HCT116 (cell line): ENCODE measurements around the gene CDH23.

Experiments used
- EGR1 ChIP-seq: IDR thresholded peaks from 2 replicates; pipeline ENCODE4 v1.6.1; 2012; ENCODE audit warnings: low read depth
- EZH2 ChIP-seq: fragments of 200-600 bp; sonication (generic); IDR thresholded peaks from 2 replicates; pipeline ENCODE4 v1.6.1; 2017; ENCODE audit warnings: antibody characterized with exemption, mixed run types
- JUND ChIP-seq: IDR thresholded peaks from 2 replicates; pipeline ENCODE4 v1.6.1; 2012
- POLR2AphosphoS5 ChIP-seq: IDR thresholded peaks from 2 replicates; pipeline ENCODE4 v1.6.1; 2011; ENCODE audit warnings: mild to moderate bottlenecking, low read depth, low read length, moderate library complexity
- SIN3A ChIP-seq: IDR thresholded peaks from 2 replicates; pipeline ENCODE4 v1.6.1; 2012; ENCODE audit warnings: low read depth
- TF ChIP-seq, protein P1 (sequence below), 3 experiments: fragments of 200-600 bp in 1 of 3; sonication (generic) in 1 of 3; IDR thresholded peaks in 2 of 3; conservative IDR thresholded peaks in 1 of 3; 2 replicates each; pipeline ENCODE4 v1.5.1; 2012 to 2017; ENCODE audit warnings: low read depth in 2 of 3, low read length in 2 of 3, antibody characterized with exemption in 1 of 3, borderline replicate concordance in 1 of 3, control low read depth in 1 of 3, mild to moderate bottlenecking in 1 of 3, mixed read lengths in 1 of 3, mixed run types in 1 of 3, moderate library complexity in 1 of 3; ENCODE audit not compliant: insufficient read depth in 1 of 3
- TF ChIP-seq, protein P2 (sequence below): IDR thresholded peaks from 2 replicates; pipeline ENCODE4 v1.6.1; 2011; ENCODE audit warnings: mild to moderate bottlenecking, low read length, moderate library complexity; ENCODE audit not compliant: insufficient replicate concordance; ENCODE audit errors: extremely low read depth

DNA sequence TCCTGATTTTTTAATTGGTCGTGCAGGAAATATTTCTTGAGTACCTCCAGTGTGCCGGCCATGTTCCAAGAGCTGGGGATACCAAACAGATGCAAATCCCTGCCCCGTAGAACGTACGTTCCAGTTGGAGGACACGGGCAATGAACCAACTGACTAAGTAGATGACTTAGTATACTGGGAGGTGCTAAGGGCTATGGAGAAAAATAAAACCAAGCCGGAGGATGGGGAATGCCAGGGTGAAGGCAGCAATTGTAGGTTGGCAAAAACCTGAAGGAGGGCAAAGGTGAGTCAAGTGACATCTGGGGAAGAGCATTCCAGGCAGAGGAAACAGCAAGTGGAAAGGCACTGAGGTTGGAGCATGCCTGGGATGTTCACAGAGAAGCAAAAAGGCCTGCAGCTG is 383.4 kb downstream of the CDH23 start:
- TF ChIP-seq, protein P1, sequence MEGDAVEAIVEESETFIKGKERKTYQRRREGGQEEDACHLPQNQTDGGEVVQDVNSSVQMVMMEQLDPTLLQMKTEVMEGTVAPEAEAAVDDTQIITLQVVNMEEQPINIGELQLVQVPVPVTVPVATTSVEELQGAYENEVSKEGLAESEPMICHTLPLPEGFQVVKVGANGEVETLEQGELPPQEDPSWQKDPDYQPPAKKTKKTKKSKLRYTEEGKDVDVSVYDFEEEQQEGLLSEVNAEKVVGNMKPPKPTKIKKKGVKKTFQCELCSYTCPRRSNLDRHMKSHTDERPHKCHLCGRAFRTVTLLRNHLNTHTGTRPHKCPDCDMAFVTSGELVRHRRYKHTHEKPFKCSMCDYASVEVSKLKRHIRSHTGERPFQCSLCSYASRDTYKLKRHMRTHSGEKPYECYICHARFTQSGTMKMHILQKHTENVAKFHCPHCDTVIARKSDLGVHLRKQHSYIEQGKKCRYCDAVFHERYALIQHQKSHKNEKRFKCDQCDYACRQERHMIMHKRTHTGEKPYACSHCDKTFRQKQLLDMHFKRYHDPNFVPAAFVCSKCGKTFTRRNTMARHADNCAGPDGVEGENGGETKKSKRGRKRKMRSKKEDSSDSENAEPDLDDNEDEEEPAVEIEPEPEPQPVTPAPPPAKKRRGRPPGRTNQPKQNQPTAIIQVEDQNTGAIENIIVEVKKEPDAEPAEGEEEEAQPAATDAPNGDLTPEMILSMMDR (IDR thresholded peaks at IDR 0.05 in 2 of 3, conservative IDR thresholded peaks at IDR 0.05 in 1 of 3; ENCODE audit: borderline replicate concordance in 1 of 3, insufficient read depth in 1 of 3, low read depth in 2 of 3, low read length in 2 of 3): no peak
- no peak for TF ChIP-seq JUND
- TF ChIP-seq, protein P2, sequence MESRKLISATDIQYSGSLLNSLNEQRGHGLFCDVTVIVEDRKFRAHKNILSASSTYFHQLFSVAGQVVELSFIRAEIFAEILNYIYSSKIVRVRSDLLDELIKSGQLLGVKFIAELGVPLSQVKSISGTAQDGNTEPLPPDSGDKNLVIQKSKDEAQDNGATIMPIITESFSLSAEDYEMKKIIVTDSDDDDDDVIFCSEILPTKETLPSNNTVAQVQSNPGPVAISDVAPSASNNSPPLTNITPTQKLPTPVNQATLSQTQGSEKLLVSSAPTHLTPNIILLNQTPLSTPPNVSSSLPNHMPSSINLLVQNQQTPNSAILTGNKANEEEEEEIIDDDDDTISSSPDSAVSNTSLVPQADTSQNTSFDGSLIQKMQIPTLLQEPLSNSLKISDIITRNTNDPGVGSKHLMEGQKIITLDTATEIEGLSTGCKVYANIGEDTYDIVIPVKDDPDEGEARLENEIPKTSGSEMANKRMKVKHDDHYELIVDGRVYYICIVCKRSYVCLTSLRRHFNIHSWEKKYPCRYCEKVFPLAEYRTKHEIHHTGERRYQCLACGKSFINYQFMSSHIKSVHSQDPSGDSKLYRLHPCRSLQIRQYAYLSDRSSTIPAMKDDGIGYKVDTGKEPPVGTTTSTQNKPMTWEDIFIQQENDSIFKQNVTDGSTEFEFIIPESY: no peak
- TF ChIP-seq POLR2AphosphoS5: no peak
- no peak for TF ChIP-seq EGR1
- TF ChIP-seq EZH2: no peak
- no peak for TF ChIP-seq SIN3A
